HUES48 (cell line): Measurements from ENCODE around the gene SLC2A4.

ENCODE experiments used
- H3K27ac ChIP-seq: one replicate; pipeline ENCODE4 v1.7.0; 2013; ENCODE audit warnings: low read depth, low read length, inconsistent platforms
- H3K27me3 ChIP-seq: 2 replicates; pipeline ENCODE4 v1.6.1; 2013; ENCODE audit warnings: mild to moderate bottlenecking, low read length; ENCODE audit not compliant: control insufficient read depth, insufficient read depth
- H3K36me3 ChIP-seq: 2 replicates; pipeline ENCODE4 v1.6.1; 2013; ENCODE audit warnings: low read length; ENCODE audit not compliant: control insufficient read depth, insufficient read depth
- H3K4me1 ChIP-seq: 2 replicates; pipeline ENCODE4 v1.6.1; 2013; ENCODE audit warnings: mild to moderate bottlenecking, low read length; ENCODE audit not compliant: control insufficient read depth, insufficient read depth
- H3K4me3 ChIP-seq: 2 replicates; pipeline ENCODE4 v1.5.1; 2013; ENCODE audit warnings: mild to moderate bottlenecking, low read depth, low read length
- H3K9ac ChIP-seq: 2 replicates; pipeline ENCODE4 v1.6.1; 2013; ENCODE audit warnings: mild to moderate bottlenecking, low read depth, low read length, moderate library complexity
- H3K9me3 ChIP-seq: 2 replicates; pipeline ENCODE4 v1.6.1; 2013; ENCODE audit warnings: low read length; ENCODE audit not compliant: control insufficient read depth, insufficient read depth

The SLC2A4 gene

GRCh38 chr17:7317161-7317803, 35.8 kb downstream of the SLC2A4 start:
- Histone ChIP-seq H3K36me3 (peaks cover 74% of the 10 kb centered on the region), H3K27ac (no peak overlapping the region), H3K27me3 (no peaks in the 10 kb centered on the region), H3K4me3 (no peak overlapping the region), H3K9ac (no peak overlapping the region), H3K9me3 (no peaks in the 10 kb centered on the region), H3K4me1 (0 out of 2 replicates have a peak, but pooled peaks cover 4% of the 10 kb centered on the region)

DNA sequence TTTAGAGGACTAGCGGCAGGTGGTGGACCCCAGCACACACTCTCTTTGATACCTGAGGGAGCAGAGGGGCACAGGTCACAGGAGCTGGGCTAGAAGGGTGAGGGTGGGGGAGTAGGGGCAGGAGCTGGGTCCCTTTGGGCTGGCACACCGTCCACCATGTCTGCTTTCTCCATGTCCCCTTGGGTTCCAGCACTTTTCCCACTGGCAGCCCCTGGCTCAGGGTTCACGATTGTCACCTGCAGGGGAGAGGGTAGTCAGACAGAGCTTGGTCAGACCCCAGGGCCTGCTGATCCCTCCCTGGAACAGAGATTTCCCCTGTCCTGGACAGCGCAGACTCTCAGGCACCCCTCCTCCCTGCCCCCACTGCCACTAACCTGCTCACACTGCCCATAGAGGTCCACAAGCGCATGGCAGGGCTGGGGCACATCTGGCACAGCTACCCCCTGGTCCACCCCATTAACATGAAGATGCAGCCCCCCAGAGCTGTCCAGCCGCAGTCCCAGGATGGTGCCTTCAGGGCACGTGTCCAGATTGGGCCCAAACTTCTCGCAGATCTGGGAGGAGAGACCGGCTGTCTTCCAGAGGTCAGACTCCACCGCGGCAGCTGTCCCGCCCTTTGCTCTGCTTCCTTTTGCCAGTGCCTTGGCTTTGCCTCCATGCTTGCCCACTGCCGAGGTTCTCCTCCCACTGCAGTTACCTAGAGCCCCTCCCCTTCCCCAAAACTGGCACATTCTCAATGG, 36.8 kb downstream of the SLC2A4 start:
- Histone ChIP-seq H3K27ac (no peak overlapping the region), H3K9me3 (no peaks in the 10 kb centered on the region), H3K4me1 (0 out of 2 replicates have a peak, but pooled peaks cover 4% of the 10 kb centered on the region), H3K9ac (no peak overlapping the region), H3K27me3 (no peaks in the 10 kb centered on the region), H3K4me3 (no peak overlapping the region), H3K36me3 (peaks cover 74% of the 10 kb centered on the region)

DNA sequence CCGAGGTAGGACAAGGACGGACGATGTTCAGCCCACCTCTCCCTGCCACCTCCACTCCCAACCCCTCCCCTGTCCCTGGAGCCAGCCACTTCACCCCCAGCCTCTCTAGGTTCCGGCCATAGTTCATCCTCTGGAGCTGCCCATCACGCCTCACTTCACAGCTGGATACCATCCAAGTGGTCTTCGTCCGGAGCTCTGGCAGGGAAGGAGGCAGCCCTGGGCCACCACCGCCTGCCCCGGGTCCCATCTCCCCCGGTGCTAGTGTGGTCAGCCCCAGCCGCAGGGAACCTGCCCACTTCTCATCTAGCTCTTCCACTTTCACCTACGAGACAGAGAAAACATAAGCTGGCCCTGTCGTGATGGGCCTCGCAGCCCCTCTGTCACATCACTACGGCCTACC, 39.9 kb downstream of the SLC2A4 start:
- Histone ChIP-seq H3K4me1 (no peaks in the 10 kb centered on the region), H3K27ac (no peak overlapping the region), H3K36me3 (peaks cover 87% of the 10 kb centered on the region), H3K27me3 (no peaks in the 10 kb centered on the region), H3K9ac (no peak overlapping the region), H3K4me3 (no peak overlapping the region), H3K9me3 (no peaks in the 10 kb centered on the region)

DNA sequence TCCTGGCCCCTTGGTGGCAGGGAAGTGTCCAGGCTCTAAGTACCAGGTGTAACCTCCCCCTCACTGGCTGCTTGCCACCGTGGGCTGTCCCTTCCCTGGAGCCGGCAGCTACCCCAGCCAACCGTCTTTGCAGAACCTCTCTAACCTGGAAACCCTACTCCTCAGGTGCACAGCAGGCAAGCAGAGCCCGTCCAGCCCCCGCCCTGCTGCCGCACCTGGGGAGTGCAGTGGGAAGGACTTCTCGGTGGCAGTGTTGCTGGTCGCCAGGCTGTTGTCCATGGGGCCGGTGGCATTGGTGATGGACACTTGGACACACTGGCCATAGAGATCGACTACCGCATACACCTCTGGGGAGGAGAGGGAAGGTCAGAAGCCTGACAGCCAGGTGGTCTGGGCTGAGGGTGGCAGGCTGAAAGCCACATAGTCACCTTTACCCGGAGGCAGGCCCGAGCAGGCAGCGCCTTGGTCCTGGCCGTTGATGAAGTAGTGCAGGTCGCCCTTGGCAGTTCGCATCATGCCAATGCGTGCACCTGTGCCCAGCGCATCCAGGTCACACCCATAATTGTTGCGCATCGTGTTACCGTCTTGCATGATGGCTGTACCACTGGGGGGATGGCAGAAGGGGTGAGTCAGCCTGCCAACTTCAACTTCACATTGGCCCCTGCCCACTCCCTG, 41.1 kb downstream of the SLC2A4 start:
- Histone ChIP-seq H3K4me1 (no peaks in the 10 kb centered on the region), H3K4me3 (no peak overlapping the region), H3K36me3 (peaks cover 83% of the 10 kb centered on the region), H3K9ac (no peak overlapping the region), H3K27me3 (no peaks in the 10 kb centered on the region), H3K27ac (no peak overlapping the region), H3K9me3 (no peaks in the 10 kb centered on the region)

DNA sequence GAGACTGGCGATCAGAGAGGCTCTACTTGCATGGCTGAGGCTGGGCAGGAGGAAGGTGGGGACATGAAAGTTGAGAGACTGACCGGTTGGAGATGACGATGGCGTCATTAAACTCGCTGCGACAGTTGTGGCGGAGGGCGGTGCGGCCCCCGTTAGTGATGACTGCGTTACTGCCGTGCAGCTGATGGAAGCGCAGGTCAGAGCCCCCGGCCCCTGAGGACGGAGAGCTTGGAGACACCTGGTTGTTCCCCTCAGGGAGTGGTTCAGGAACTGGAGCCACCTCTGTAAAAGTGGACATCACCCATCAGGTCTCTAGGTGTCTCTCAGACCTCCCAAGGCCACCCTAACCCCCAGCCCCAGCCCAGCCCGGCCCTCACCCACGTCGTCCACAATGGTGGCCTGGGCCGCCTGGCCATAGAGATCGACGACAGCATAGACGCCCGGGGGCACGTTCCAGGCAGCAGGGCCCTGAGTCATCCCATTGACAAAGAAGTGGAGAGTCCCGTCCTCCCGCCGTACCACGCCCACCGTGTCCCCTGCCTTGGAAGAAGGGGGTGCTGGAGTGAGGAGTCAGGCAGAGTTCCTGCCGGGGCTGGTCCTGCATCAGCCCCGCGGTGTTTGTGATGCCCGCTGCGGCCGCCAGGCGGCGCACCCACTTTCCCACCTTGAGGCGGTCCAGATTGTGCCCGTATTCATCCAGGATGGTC, 42.4 kb downstream of the SLC2A4 start:
- Histone ChIP-seq H3K9me3 (no peaks in the 10 kb centered on the region), H3K4me3 (no peak overlapping the region), H3K9ac (no peak overlapping the region), H3K27me3 (no peaks in the 10 kb centered on the region), H3K27ac (no peak overlapping the region), H3K36me3 (peaks cover 71% of the 10 kb centered on the region), H3K4me1 (0 out of 2 replicates have a peak, but pooled peaks cover 4% of the 10 kb centered on the region)

- Histone ChIP-seq H3K9ac (no peak overlapping the region), H3K27ac (no peak overlapping the region), H3K36me3 (peaks cover 68% of the 10 kb centered on the region), H3K4me1 (0 out of 2 replicates have a peak, but pooled peaks cover 4% of the 10 kb centered on the region), H3K4me3 (no peak overlapping the region), H3K27me3 (no peaks in the 10 kb centered on the region), H3K9me3 (no peaks in the 10 kb centered on the region)
Observed at GRCh38 chr17:7324438-7324779, 42.9 kb downstream of the SLC2A4 start.

DNA sequence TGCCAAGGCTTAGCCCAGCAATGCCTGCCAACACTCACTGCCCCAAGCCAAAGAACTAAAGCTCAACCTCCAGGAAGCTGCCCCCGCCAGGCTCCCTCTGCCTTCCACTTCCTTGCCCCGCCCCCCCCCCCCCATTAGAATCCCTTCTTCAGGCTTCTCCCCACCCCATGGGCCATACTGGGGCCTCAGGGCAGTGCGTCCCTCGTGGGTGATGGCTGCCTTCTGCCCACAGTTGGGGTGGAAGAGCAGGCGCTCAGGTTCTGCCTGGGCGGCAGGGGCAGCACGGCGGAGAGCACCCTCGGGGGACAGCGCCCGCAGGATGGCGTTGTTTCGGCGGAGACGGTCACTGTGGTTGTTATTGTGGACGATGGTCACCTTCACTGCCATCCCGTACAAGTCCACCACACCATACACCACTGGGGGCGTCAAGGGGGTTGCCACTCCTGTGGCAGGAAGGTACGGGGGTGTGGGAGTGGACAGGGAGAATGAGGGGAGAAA, 43.6 kb downstream of the SLC2A4 start:
- no peak overlapping the region for H3K27ac ChIP-seq
- H3K4me1 ChIP-seq: 0 out of 2 replicates have a peak, but pooled peaks cover 4% of the 10 kb centered on the region
- no peaks in the 10 kb centered on the region for H3K9me3 ChIP-seq
- no peaks in the 10 kb centered on the region for H3K27me3 ChIP-seq
- H3K9ac ChIP-seq: no peak overlapping the region
- H3K36me3 ChIP-seq: peaks cover 66% of the 10 kb centered on the region
- H3K4me3 ChIP-seq: no peak overlapping the region

- Histone ChIP-seq H3K9me3 (no peaks in the 10 kb centered on the region), H3K9ac (no peak overlapping the region), H3K4me1 (peaks cover 11% of the 10 kb centered on the region; the same call in 1 of the 2 replicates), H3K27ac (no peak overlapping the region), H3K4me3 (no peak overlapping the region), H3K36me3 (peaks cover 55% of the 10 kb centered on the region), H3K27me3 (no peaks in the 10 kb centered on the region)
Observed at GRCh38 chr17:7326186-7326585, 44.7 kb downstream of the SLC2A4 start.

DNA sequence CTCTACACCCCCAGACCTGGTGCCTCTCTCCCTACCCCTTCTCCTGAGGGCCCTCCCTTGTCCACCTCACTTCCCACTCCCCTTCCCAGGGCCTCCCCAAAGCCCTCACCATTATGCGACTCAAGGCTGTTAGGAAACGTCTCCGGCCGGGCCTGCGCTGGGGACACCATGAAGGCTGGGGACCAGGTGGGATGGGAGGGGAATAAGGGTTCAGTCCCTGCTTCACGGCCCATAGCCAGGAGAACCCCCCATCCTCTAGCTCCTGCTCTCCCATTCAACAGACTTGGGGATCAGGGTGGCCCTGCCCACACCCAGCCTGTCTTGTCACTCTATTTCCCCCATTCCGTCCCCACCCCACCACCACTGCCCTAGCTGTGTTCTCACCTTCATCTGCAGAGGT, 45.5 kb downstream of the SLC2A4 start:
- Histone ChIP-seq H3K27me3 (no peaks in the 10 kb centered on the region), H3K4me1 (peaks cover 11% of the 10 kb centered on the region; the same call in 1 of the 2 replicates), H3K36me3 (peaks cover 46% of the 10 kb centered on the region), H3K4me3 (no peak overlapping the region), H3K9me3 (no peaks in the 10 kb centered on the region), H3K27ac (no peak overlapping the region), H3K9ac (no peak overlapping the region)

DNA sequence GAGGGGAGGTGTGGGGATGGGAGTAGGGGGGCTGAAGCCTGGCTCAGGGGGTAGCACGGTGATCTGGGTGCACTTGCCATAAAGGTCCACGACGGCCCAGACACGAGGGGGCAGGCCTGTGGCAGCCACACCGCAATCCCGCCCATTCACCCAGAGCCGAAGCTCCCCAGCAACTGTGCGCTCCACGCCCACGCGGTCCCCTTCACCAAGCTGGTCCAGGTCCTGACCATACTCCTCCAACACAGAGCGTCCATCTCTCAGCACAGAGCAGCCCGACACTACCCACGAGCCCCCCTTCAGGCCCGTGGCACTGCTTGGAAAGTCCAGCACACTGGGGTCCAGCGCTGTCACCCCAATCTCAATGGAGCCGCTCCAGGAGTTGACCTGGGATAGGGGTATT, 46.0 kb downstream of the SLC2A4 start:
- Histone ChIP-seq H3K4me1 (peaks cover 11% of the 10 kb centered on the region; the same call in 1 of the 2 replicates), H3K9me3 (no peaks in the 10 kb centered on the region), H3K27me3 (no peaks in the 10 kb centered on the region), H3K4me3 (no peak overlapping the region), H3K36me3 (peaks cover 42% of the 10 kb centered on the region), H3K9ac (no peak overlapping the region), H3K27ac (no peak overlapping the region)
